ENCODE measurements around the gene LPCAT1. TPM values are rescaled to one million over a fixed set of nuclear protein-coding genes. Genes with fewer than 3 reads are reported as not detected.

LPCAT1 gene
- total and polyA plus RNA-seq, 2 of the 13 experiments (the other 11 are each of a cell fraction or from before 2014, with no cell fraction given): 29.8 to 90.6 TPM

GRCh38 chr5:1568201-1568979 is 44.6 kb upstream of the LPCAT1 start (continued):
- TF ChIP-seq TRIM22 (IDR thresholded peaks at IDR 0.05) (no peak), SOX6 (IDR thresholded peaks at IDR 0.05) (no peak), SOX6 (CRISPR knock-in tag; IDR thresholded peaks at IDR 0.05) (peak; percentile 76), THRA (CRISPR knock-in tag; IDR thresholded peaks at IDR 0.05; ENCODE audit: borderline replicate concordance) (0 out of 2 replicates have a peak, but pooled peaks have one; percentile 12), HIC2 (CRISPR knock-in tag; IDR thresholded peaks at IDR 0.05; ENCODE audit: low read depth) (peak; percentile 77; the same call in 1 of the 2 replicates), MED1 (CRISPR knock-in tag; IDR thresholded peaks at IDR 0.05) (peak; percentile 94), ASH2L (IDR thresholded peaks at IDR 0.05; ENCODE audit: insufficient read length, low read depth, low read length) (peak; percentile 77), ZNF318 (CRISPR knock-in tag; IDR thresholded peaks at IDR 0.05) (0 out of 2 replicates have a peak, but pooled peaks have one; percentile 36), ZNF362 (CRISPR knock-in tag; IDR thresholded peaks at IDR 0.05; ENCODE audit: borderline replicate concordance) (peak; percentile 71; the same call in 1 of the 2 replicates), ZFP37 (CRISPR knock-in tag; IDR thresholded peaks at IDR 0.05; ENCODE audit: borderline replicate concordance) (peak; percentile 5; the same call in 1 of the 2 replicates), CBFB (CRISPR knock-in tag; IDR thresholded peaks at IDR 0.05) (no peak), MXI1 (IDR thresholded peaks at IDR 0.05; ENCODE audit: borderline replicate concordance, low read depth, low read length) (peak; percentile 53; the same call in 1 of the 3 replicates), ZNF878 (CRISPR knock-in tag; IDR thresholded peaks at IDR 0.05) (peak; percentile 56; the same call in 1 of the 2 replicates), NR2F6 (IDR thresholded peaks at IDR 0.05) (peak; percentile 69; the same call in 1 of the 2 replicates), NR2F6 (CRISPR knock-in tag; IDR thresholded peaks at IDR 0.05) (peak; percentile 36)

All from HepG2 (cell line).